Islet precursor cell (in vitro differentiated cells): ENCODE measurements around the gene DNAJC2.
A peak's percentile ranks its signal among the peaks of the same experiment; 100 is the strongest.
"Not testable (repeated sequence)": the region's sequence is repeated elsewhere in the genome, so short reads cannot be mapped to it uniquely, and the experiment has no call there.

Experiments
- DNase-seq: peaks from one replicate; pipeline ENCODE4 v3.0.0-alpha.2; 2018

Gene DNAJC2

GRCh38 chr7:103338864-103339263 is 5.7 kb downstream of the DNAJC2 start:
- DNase-seq = no peak

DNA sequence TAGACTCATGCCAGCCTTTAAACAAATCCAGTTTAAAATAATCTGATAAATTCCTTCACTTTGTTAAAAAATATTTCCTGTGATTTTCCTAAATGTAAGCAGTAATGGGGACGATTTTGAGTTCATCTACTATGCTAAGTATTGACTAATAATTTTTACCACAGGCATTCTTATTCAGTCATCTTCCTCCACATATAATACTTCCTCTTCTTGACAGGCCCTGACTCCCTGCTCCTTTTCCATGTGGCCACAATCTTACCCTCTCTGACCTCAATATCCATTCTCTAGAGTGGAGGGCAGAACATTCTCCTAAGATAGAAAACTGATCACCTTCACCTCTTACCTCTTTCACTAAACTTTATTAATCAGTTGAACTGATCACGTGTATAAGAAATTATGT is 7.8 kb downstream of the DNAJC2 start:
- DNase-seq = no peak

DNA sequence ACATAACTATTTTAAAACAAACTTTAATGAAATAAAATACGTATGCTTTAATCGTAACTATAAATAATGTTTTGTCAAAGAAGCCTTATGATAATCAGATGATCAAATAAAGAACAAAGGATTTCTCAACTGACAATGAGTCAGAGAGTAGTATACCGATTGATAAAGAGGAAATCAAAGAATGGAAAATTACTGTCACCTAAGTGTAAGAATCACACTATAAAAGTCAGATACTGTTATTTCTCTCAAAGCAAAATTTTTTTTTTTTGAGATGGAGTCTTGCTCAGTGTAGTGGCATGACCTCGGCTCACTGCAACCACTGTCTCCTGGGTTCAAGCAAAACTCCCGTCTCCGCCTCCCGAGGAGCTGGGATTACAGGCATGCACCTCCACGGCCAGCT is 18.8 kb downstream of the DNAJC2 start:
- DNase-seq = no peak

DNA sequence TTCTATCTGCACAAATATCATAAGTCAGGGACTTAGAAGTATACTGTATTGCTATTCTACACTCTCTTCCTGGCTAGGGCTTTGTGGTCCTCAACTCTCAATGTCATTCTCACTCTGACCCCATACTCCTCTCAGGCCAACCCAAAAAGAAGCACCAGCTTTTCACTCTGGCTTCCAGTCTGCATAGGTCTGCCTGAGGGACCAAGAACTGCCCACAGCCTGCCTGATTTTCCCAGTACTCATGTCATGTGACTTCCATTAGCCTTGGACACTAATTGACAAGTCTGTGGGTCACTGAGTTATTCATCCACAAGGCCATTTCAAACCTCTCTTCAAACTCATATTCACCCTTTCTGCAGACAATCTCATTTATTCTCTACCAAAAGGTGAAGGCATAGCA is 27.6 kb downstream of the DNAJC2 start:
- no peak for DNase-seq

GRCh38 chr7:103316380-103316941 is 28.1 kb downstream of the DNAJC2 start:
- DNase-seq = no peak

- no peak for DNase-seq
Observed at GRCh38 chr7:103314852-103315251, 29.7 kb downstream of the DNAJC2 start.

- no peak for DNase-seq
Observed at GRCh38 chr7:103307503-103308231, 36.9 kb downstream of the DNAJC2 start.

GRCh38 chr7:103301441-103301840 is 43.1 kb downstream of the DNAJC2 start:
- DNase-seq = no peak

DNA sequence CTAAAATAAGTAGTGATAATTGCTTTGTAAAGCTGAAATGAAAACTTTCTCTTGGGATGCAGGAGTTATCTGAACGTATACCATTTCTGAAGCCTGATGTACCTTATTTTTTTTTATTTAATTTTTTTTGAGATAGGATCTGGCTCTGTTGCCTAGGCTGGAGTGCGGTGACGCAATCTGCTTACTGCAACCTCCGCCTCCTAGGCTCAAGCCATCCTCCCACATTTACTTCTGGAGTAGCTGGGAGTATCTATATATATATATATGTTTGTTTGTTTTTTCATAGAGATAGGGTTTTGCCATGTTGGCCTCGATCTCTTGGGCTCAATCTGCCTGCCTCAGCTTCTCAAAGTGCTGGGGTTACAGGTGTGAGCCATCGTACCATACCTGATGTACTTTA is 44.9 kb downstream of the DNAJC2 start:
- DNase-seq = no peak

DNA sequence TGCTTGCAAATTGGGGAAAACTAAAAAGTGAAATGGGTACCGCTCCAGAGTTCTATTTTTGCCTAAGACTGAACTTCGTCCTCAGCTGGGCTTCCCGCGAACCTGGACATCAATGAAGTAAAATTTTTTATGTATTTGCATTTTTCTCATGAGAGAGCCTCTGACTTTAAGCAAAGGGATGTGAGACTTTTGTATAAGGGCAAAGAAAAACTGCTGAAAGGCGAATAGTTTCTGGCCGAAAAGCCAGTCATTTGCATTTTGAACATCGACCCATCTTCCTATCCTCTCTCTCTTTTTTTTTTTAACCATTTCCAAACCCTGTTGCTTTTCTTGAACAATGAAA is 46.8 kb downstream of the DNAJC2 start:
- no peak for DNase-seq

- DNase-seq = peak; percentile 96
Observed at GRCh38 chr7:103296901-103297836, 47.4 kb downstream of the DNAJC2 start, which contains the start of gene PMPCB. Gene PMPCB (plus strand): TSS chr7:103297435. CDS start chr7:103297460, 25 bp downstream.

GRCh38 chr7:103293526-103293925 is 51.0 kb downstream of the DNAJC2 start:
- no peak for DNase-seq

DNA sequence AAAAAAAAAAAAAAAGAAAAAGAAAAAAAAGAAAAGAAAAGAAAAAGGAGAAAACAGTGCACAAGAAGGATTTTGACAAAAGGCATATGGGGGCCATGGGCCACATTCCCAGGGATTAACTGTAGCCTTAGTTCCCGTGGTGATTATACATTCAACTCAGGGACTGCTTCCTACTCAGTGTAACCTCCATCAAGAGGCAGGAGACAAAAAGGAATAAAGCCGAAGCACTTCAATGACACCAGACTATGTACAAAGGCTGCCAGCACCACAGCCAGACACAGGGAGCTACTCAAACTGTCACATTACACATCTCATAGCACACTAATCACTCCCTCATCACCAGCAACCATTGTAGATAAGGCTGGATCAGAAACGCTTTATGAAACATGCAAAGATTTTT is 52.4 kb downstream of the DNAJC2 start:
- no peak for DNase-seq

DNA sequence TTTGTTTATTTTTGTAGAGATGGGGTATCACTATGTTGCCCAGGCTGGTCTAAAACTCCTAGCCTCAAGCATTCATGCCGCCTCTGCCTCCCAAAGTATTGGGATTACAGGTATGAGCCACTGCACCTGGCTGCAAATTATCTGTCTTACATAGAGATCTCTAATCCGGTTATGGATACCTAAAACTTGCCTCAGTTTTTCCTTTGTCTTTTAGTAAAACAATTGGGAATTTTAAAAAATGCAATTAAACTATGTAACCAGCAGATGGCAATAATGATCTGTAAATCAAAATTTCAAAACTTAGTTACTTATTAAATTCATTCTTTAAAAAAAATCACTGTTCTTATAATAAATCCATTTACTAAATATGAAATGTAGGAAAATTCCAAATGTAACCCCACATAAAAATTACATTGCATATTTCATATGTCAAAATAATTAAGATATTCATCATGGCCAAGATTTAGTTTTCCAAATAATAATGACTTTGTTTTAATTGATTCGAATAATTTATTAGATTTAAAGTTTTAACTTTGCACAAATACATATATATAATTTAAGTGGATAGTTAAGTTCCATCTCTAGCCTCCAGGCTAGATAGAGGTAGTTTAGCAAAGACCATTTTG is 61.7 kb downstream of the DNAJC2 start:
- not testable (repeated sequence) for DNase-seq

- DNase-seq = not testable (repeated sequence)
Observed at GRCh38 chr7:103280803-103281155, 63.8 kb downstream of the DNAJC2 start.

DNA sequence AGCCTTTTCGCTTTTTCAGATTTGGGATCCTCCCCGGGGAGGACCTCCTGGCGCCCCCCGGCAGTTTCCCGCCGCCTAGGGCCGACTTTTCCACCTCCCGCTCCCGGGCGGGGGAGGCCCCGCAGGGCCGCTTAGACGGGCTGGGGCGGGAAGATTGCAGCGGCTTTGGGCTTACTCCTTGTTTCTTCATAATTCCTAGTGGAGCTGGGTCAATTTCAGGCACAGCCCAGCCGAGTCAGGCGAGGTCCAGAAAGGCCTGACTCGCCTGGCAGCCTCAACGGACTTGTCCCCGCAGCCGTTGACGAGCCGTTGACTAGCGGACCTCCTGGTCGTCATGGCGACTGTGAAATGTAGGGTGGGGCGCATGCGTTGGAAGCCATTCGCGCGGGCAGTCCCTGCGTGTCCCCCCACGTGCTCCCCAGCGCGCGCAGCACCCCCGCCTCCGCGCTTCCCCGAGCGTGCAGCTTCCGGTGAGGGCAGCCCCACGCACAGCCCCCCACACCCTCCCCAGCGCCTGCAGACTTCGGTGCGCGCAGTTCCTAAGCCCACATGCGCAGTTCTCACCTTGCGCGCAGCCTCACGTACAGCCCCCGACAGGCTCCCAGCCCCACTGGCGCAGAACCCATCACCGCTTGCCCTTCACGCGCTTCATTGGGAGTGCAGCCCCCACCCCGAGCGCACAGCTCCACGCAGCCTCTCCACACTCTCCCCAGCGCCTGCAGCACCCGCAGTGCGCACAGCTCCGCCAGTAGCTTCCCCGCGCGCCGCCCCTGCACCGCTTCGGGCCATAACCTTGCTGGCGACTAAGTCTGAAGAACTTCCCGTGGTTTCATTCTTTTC is 64.4 kb downstream of the DNAJC2 start:
- peak; percentile 75 for DNase-seq

DNA sequence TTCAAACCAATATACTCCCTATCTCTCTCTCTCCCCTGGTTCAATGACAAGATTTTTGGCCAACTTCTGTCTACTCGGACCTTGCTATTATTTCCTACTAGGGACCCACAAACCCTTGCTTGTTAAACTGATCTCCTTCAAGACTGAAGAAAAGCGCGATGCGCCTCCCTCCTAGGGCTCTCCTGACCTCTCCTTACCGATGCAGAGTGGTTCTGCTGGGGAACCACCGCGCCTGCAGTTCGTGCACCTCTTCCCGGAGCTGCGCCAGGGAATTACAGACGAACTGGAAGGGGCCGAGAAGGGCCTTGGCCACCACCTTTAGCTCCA is 65.0 kb downstream of the DNAJC2 start:
- peak; percentile 53 for DNase-seq

DNA sequence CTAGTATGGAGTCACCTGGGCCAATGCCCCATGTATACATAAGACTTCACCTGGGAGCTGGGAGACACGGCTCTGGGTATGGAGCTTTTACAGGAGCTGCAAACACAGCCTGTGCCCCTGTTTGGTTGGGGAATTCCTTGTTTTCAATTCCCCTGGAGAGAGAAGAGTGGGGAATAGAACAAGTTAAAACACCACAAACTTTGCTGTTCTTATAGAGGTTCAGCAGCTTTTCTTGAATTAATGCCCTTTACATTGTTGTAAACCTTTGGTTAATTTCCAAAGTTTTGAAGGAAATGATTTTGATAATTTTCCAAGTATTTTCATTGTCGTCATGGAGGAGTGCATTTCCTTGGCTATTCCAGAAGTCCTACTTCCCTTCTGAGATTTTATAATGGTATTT is 66.4 kb downstream of the DNAJC2 start:
- DNase-seq = not testable (repeated sequence)

DNA sequence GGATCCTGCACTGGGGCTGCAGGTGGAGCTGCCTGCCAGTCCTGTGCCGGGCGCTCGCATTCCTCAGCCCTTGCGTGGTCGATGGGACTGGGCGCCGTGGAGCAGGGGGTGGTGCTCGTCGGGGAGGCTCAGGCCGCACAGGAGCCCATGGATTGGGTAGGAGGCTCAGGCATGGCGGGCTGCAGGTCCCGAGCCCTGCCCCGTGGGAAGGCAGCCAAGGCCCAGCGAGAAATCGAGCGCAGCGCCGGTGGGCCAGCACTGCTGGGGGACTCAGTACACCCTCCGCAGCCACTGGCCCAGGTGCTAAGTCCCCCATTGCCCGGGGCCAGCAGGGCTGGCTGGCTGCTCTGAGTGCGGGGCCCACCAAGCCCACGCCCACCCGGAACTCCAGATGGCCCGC is 69.7 kb downstream of the DNAJC2 start:
- DNase-seq = not testable (repeated sequence)

DNA sequence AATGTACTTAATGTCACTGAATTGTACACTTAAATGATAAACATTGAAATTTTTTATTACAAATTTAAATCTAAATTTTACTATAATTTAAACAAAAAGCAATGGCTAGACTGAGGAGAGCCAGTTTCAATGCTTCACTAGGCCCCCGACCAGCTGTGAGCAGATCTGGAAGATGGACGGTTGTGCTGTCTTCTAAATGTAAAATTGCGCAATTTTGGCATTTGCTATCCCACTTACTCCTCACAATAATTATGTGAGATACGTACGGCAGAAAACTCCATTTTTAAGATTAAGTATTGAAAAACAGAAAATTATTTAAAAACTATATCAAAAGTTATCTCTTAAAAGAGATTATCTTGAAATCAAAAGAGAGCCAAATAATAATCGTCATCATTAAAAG is 71.2 kb downstream of the DNAJC2 start:
- not testable (repeated sequence) for DNase-seq

DNA sequence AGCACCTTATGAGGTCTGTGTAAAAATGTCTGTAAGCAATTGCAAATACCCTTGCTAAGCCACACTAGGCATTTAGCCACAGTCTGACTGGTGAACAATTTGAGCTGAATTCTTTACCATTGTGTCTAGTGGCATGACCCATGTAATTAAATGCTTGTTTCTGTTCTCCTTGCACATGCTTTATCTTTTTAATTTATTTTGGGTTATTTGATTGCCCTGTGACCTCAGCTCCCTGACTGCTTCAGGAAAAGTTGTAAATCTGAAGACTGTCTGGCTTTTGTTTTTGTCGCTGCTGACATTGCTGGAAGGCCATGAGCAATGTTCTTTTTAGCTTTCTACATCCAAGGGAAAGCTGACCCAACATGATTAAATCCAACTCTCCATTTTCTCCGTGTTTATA is 78.3 kb downstream of the DNAJC2 start:
- DNase-seq = not testable (repeated sequence)

DNA sequence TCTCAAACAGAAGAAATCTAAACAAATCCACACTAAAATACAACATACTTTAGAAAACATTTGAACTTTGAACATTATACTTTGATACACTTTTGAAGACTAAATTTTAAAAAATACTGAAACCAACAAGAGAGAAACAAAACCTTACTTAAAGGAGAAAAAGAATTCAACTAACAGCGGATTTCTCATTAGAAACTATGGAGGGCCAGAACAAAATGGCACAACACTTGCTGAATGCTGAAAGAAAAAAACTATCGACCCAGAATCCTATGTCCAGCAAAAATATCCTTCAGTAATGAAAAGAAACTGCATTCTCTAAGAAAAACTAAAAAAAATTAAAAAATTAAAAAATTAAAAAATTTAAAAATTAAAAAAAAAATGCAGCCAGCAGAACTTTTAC is 80.5 kb downstream of the DNAJC2 start:
- DNase-seq = not testable (repeated sequence)
